HG03342 (cell line): ENCODE measurements around the gene CCDC60.
"Not testable (repeated sequence)": the region's sequence is repeated elsewhere in the genome, so short reads cannot be mapped to it uniquely, and the experiment has no call there.

Experiments used
- ATAC-seq: cut with Tn5 transposase; IDR thresholded peaks from one replicate; pipeline ENCODE4 v1.9.1; 2021; ENCODE audit warnings: mild to moderate bottlenecking, moderate library complexity; ENCODE audit not compliant: unreplicated experiment

Gene CCDC60

DNA sequence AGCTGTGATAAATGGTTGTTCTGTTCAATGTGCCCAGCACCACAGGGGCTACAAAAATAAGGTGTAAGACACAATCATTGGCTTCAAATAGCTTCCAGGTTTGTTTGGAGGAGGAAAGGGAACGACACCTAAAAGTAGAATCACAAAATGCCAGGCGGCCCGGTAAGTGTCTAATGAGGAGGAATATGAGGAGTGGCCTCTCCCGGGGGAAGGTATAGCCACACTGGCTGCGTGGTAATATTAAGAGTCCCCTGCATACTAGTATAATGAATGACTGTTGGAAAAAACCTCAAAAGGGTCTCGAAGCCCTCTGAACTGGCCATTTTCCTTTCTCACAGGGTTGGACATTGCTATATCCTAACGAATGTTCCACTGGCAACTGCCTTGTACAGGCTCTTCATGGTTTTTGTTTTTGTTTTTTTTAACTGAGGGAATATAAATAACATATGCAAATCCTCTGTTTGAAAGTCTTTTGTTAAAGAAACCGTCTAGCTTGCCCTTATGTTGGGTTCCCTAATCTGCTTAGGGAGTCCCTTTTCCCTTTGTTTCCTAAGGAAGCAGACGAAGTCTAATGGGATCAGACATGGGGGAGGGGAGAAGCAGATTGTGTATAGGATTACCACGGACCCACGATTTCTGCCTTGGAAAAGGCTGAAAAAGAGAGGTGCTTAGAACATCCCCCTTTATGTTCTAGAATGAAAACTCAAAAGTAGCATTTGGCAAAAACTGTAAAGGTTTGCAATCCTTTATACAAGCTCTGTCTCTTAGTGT is 4.2 kb downstream of the CCDC60 start:
- no peak for ATAC-seq

GRCh38 chr12:119340578-119340977 is 6.0 kb downstream of the CCDC60 start:
- no peak for ATAC-seq

DNA sequence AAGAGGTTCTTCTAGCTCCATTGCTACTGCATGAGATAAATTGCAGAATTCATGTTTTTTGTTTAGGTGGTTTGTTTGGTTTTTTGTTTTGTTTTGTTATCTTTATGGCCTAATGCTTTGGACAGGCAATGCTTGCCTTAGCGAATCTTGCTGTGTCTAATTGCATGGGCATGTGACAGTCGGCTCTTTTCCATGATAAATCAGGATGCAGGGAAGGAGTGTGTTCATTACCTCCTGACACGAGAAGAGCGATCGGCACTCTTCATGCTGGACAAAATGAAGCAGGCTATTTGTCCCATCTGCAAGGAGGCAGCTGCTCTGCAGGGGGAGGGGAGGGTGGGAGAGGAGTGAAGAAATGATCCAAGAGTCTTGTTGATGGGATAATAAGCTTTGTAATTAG is 6.5 kb downstream of the CCDC60 start:
- no peak for ATAC-seq

DNA sequence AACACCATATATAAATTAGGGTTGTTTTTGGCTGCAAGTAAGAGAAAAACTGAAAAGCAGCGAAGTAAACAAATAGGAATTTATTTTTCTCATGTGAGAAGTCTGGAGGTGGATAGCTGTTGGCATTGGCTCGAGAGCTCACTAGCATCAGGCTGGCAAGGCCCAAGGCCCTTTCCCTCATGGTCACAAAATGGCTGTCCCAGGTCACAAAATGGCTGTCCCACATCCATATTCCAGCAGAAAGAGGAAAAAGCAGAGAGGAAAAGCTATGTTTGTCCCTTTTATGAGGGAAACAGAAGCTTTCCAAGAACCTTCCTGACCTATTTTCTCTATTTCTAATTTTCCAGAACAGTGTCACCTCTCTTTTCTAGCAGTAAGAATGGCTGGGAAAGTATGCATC is 7.5 kb downstream of the CCDC60 start:
- ATAC-seq: no peak

GRCh38 chr12:119343130-119343529 is 8.6 kb downstream of the CCDC60 start:
- no peak for ATAC-seq

GRCh38 chr12:119354172-119354571 is 19.6 kb downstream of the CCDC60 start:
- no peak for ATAC-seq

- ATAC-seq: not testable (repeated sequence)
These were observed 25.8 kb downstream of the CCDC60 start for GRCh38 chr12:119360366-119360765.

- no peak for ATAC-seq
These were observed 28.5 kb downstream of the CCDC60 start for GRCh38 chr12:119363037-119363436.

- ATAC-seq: no peak
These were observed 29.0 kb downstream of the CCDC60 start for GRCh38 chr12:119363490-119363889.

DNA sequence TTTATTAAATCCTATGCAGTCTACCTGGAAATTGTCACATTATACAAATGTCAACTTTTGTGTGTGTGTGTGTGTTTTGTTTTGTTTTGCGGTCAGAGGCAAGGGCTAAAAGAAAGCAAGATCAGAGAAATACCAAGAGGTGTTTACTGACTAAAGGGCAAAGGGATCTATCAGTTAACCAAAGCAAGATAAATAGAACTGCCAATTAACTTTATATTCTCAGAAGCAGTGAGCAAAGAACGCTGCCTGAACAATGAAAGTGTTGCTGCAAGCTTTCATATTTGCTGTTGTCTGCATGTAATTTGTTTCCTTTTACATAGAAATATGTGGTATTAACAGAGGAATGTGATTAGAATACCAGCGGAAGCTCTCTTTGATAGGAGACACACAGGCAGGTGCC is 30.9 kb downstream of the CCDC60 start:
- no peak for ATAC-seq

DNA sequence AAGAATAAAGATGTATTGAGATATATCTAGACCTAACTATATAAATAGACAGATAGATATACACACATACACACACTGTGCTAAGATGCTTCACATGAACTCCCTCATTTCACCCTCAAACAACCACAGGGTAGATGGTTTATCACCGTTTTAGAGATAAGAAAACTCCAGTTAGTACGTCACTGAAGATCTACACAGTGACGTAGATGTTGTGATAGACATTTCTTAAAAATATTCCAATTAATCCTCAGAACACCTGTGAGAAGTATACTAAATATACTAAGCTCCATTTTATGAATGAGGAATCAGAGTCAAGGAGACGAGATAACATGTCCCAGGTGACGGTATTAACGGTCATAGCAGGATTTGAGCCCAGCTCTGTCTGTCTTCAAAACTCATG is 31.5 kb downstream of the CCDC60 start:
- no peak for ATAC-seq

GRCh38 chr12:119369161-119369560 is 34.6 kb downstream of the CCDC60 start:
- ATAC-seq: no peak

- ATAC-seq: no peak
These were observed 35.5 kb downstream of the CCDC60 start for GRCh38 chr12:119369907-119370546.

DNA sequence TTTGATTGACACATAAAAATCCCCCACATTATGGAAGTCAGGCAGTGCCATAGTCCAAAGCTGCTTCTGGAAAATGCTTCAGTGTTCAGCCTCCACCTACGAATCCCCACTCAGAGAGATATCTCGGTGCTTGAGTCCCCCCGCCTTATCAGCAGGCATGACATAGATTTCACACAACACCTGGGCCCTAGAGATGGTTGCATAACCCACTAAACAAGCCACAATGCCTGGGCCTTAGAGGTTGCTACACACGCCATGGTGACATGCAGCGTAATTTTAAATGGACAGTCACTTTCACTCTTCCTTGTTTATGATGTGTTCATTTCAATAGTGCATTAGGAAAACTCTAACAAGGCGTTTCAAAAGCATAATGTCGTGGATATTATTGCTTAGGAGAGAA is 38.0 kb downstream of the CCDC60 start:
- ATAC-seq: no peak

DNA sequence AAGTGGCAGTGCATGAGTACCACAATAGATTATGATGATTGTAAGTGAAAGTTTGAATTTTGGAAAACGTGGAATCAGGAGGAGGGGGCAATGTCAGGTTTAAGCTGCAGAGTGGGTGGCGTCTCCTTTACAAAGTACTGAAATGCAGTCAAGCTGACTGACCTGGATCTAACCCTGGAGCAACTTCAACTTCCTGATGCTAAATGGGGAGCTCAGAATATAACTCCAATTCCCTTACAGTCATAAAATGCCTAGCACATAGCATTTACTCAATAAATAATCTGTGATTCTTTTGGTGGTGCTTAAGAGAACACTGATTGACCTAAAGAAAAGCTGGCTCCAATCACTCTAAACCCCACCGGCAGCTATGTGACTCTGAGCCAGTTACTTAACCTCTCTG is 38.5 kb downstream of the CCDC60 start:
- ATAC-seq: no peak

- no peak for ATAC-seq
These were observed 39.1 kb downstream of the CCDC60 start for GRCh38 chr12:119373666-119374065.

- no peak for ATAC-seq
These were observed 40.1 kb downstream of the CCDC60 start for GRCh38 chr12:119374635-119375034.

DNA sequence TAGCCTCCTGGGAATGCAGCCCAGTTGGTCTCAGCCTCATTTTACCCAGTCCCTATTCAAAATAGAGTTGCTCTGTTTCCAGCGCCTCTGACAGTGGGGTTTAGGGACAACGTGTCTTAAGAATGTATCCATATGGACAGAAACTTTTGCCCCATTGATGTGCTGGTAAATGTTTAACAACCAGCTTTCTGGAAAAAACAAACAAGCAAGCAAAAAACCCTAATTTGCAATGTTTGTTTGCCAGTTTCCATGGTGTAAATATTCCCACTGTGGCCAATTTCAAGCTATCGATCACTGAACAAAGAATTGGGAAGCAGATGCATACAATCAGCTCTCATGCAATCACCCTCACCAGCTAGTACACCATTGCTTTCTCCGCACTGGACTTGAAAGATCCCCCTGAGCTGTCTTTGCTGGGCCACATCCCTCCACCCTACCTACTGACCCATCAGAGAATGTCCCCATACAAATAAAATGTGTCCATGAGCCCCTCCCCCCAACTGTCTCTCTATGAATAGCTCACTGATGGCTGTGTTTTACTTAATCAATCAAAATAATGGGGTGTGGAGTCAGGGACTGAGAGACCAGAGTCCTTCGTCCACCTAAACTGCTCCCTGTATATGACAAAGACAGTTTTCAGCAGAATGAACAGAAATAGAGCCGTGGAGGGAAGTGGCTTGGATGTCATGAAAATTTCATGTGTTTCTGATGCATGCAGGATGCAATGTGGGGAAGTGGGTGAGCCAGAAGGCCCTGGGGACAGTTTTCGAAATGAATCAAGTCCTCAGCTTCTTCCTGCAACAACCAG is 40.8 kb downstream of the CCDC60 start:
- peak; percentile 51 for ATAC-seq

GRCh38 chr12:119375883-119376190 is 41.3 kb downstream of the CCDC60 start:
- ATAC-seq: no peak

DNA sequence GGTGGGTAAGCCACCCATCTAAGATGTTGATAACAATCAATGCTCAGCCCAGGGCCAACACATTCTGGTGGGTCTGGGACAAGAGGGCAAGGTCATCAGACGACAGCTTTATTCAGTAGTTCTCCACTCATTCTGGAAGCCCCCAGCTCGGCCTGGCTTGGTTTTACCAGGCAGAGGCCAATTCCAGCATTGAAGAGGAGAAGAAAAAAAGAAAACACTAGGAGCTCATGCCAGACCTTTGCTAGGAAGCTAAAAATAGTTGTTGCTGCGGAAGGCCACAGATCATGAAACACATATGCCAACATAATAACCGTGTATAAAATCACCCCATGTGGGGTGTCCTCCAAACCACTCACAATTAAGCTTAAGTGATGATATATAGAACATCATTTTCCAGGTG is 44.4 kb downstream of the CCDC60 start:
- ATAC-seq: no peak

DNA sequence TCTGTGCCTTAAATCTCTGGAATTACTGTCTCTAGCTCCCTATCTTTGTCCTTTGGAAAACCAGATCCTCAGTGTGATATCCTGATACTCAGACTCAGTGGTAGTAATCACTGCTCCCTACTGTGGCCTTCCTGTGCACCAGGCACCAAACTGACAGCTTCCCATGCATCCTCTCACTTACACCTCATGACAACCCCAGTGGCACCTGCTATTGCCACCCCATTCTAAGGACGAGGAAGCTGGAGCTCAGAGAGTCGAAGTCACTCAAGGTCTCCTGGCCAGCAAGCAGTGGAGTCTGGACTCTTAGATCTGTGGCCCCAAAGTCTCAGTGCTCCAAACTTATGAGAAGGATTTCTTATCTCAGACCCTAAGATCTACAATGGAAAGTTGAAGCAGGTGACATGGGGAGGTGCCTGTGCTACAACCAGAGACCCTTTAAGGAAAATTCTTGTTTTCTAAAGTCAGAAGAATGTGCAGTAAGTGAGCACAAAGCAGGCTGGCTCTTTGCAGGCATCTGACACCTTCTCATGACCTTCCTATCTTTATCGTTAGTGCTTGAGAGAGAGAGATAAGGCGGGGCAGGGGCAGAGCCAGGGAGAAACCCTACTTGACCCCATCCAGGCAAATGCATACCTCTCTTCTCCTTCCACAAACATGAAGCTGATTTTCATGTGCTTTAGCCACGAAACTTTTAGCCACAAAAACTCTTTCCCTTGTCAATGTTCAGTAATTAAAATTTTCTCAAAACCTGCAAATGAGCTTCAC is 47.1 kb downstream of the CCDC60 start:
- ATAC-seq: no peak
